ENCODE results near the gene ITGA11.

ITGA11 gene

DNA sequence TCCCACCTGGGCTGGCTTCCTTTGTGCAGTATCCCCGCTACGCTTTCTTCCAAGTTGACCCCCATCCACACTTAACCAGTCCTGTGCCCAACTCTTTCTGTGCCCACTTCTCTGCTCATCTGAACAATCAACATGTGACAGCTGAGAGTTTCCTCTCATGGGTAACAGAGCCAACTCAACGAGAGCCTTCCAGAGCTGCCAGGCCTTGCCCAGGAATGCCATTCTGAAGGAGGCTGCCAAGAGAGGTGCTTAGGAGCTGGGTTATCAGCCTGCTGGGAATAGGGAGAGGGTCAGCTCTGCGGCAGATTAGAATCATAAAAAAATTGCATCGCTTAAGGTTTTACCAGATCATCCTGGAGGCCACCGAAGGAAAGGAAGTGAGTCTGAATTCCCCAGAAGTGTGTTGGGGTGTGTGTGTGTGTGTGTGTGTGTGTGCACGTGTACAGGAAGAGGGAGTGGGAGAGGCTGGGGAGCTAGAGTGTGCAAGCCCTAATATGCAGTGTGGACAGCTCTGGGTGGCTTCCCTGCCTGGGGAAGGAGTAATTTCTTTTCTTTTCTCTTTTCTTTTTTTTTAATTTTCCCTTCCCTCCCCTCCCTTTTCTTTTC, 66.7 kb downstream of the ITGA11 start:
- TF ChIP-seq, protein P1, sequence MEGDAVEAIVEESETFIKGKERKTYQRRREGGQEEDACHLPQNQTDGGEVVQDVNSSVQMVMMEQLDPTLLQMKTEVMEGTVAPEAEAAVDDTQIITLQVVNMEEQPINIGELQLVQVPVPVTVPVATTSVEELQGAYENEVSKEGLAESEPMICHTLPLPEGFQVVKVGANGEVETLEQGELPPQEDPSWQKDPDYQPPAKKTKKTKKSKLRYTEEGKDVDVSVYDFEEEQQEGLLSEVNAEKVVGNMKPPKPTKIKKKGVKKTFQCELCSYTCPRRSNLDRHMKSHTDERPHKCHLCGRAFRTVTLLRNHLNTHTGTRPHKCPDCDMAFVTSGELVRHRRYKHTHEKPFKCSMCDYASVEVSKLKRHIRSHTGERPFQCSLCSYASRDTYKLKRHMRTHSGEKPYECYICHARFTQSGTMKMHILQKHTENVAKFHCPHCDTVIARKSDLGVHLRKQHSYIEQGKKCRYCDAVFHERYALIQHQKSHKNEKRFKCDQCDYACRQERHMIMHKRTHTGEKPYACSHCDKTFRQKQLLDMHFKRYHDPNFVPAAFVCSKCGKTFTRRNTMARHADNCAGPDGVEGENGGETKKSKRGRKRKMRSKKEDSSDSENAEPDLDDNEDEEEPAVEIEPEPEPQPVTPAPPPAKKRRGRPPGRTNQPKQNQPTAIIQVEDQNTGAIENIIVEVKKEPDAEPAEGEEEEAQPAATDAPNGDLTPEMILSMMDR (IDR thresholded peaks at IDR 0.05; ENCODE audit: low read depth, low read length, missing control alignments): no peak
- no peak overlapping the region for H3K4me3 ChIP-seq (ENCODE audit: low read depth, low read length)
- no peak for DNase-seq (ENCODE audit: low read depth)

DNA sequence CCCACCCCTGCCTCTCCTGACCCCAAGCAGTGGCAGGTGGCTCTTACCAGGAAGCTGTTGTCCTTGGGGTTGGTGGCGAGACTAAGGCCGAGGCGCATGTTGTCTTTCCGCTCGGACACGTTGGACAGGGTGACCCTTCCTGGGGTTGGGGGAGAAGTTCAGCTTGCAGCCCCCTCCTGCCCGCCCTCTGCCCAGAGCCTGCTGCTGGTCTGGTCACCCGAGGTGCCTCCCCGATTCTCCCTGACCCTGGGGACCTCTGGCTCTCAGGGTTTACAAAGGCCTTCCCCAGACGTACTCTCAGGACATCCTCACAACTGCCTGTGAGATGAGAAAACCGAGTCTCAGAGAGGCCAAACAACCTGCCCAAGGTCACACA, 67.3 kb downstream of the ITGA11 start:
- TF ChIP-seq, protein P1 (IDR thresholded peaks at IDR 0.05; ENCODE audit: low read depth, low read length, missing control alignments): no peak
- no peak for DNase-seq (ENCODE audit: low read depth)
- no peak overlapping the region for H3K4me3 ChIP-seq (ENCODE audit: low read depth, low read length)

DNA sequence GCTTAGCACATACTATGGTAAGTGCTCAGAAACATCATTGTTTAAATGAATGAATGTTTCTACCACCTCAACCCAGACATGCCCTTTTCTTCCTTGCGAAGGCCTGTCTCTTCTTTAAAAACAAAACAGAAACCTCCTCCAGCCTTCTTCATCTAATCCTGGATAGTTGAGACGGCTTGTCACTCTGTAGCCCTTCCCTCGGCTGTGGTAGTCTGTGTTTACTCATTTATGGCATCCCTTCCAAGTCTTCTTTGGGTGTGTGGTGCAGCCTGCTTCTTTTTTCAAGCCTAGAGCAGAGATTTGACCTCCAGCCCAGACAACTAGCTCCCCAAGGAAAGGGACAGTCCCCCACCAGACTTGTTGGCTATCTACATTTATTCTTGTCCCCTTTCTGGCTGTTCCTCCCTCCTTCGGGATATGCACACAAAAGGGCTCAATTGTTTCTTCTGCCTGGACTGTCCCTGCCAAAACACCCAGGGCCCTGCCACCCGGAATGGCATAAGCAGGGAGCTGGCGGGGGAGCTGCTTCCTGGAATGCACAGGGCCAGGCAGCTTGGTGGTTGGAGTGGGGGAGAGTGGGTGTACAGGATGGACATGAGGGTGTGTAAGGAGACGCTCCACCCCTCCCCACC, 67.8 kb downstream of the ITGA11 start:
- no peak for DNase-seq (ENCODE audit: low read depth)
- TF ChIP-seq, protein P1 (IDR thresholded peaks at IDR 0.05; ENCODE audit: low read depth, low read length, missing control alignments): no peak
- H3K4me3 ChIP-seq (ENCODE audit: low read depth, low read length): no peak overlapping the region

DNA sequence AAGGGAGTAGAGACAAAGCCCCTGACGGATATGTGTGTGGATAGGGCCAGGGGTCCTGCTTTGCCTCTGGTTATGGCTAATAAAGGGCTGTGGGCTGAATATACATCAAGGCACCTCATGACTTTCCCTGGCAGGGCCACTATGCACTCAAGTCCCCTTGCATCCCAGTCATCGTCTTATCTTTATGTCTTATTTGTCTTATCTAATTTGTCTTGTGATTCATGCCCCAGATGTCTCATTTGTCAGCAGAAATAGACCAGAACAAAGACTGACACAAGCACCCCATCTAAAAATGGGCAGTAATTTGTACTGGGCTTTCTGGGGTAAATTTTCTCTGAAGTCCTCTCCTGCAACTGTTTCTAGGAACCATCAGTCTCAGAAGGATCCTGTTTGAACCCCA, 68.6 kb downstream of the ITGA11 start:
- TF ChIP-seq, protein P1 (IDR thresholded peaks at IDR 0.05; ENCODE audit: low read depth, low read length, missing control alignments): no peak
- H3K4me3 ChIP-seq (ENCODE audit: low read depth, low read length): no peak overlapping the region
- DNase-seq (ENCODE audit: low read depth): no peak

DNA sequence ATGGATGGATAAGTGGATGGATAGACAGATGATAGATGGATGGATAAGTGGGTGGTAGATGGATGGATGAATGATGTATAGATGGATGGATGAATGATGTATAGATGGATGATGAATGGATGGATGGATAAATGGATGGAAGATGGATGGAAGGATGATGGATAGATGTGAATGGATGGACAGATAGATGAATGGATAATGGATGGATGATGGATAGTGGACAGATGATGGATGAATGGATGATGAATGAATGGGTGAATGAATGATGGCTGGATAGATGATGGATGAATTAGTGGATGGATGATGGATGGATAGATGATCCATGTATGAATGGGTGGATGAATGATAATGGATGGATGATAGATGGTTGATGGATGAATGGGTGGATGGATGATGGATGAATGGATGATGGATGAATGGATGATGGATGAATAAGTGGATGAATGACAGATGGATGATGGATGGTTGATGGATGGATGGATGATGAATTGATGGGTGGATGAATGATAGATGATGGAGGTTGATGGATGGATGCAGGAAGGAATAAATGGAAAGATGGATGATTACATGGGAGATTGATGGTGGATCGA, 69.3 kb downstream of the ITGA11 start:
- H3K4me3 ChIP-seq (ENCODE audit: low read depth, low read length): no peak overlapping the region
- DNase-seq (ENCODE audit: low read depth): no peak
- TF ChIP-seq, protein P1 (IDR thresholded peaks at IDR 0.05; ENCODE audit: low read depth, low read length, missing control alignments): no peak

DNA sequence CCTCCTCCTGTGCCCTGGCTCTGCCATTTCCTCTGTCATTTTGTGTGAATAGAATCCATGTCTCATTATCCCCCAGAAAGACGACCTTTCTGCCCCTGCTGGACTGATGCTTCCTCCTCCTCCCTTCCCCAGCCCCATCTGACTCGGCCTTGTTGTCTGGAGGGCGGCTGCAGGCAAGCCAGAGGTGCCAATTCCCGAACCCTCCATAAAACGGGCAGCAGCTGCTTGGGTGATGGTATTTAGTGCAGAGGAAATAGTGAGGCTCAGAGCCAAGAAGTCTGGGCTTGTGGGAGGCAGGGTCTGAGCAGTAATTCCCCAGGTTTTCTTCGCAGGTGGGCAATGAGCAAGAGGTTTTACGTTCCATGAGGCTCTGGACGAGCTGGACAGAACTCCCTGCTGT, 71.2 kb downstream of the ITGA11 start:
- no peak overlapping the region for H3K4me3 ChIP-seq (ENCODE audit: low read depth, low read length)
- TF ChIP-seq, protein P1 (IDR thresholded peaks at IDR 0.05; ENCODE audit: low read depth, low read length, missing control alignments): no peak
- DNase-seq (ENCODE audit: low read depth): no peak

Data from GM12864 (cell line).